Measurements from ENCODE around the gene CPPED1. TPM values are rescaled to one million over a fixed set of nuclear protein-coding genes. Genes with fewer than 3 reads are reported as not detected.

The CPPED1 gene
- total RNA-seq, 4 donors from 2014 or later, result 10.4 to 18.9 (median 16.0) TPM

GRCh38 chr16:12760819-12761611 is 42.7 kb downstream of the CPPED1 start:
- H3K4me1 ChIP-seq, result peaks cover 0 to 21% (median 9%) of the 10 kb centered on the region in 4 donors
- H3K27me3 ChIP-seq, result no peaks in the 10 kb centered on the region
- WGBS, 2 donors, result 96 to 97% methylated on average over 12 of the region's 12 CpGs
- no peaks in the 10 kb centered on the region for H3K9me3 ChIP-seq
- TF ChIP-seq CTCF (IDR thresholded peaks at IDR 0.05) (no peak), EP300 (IDR thresholded peaks at IDR 0.05) (no peak), POLR2A (IDR thresholded peaks at IDR 0.05) (no peak)
- DNase-seq (ENCODE audit: low spot score in 2 of 2), result no peak
- no peak overlapping the region for H3K4me3 ChIP-seq
- no peak overlapping the region for H3K27ac ChIP-seq
- no peaks in the 10 kb centered on the region for H3K36me3 ChIP-seq

- peak overlapping the region in 2 of 4 donors; percentile 72 to 84 for H3K27ac ChIP-seq
- TF ChIP-seq POLR2A (IDR thresholded peaks at IDR 0.05), result no peak
- TF ChIP-seq EP300 (IDR thresholded peaks at IDR 0.05), result no peak
- TF ChIP-seq CTCF (IDR thresholded peaks at IDR 0.05), result no peak
- H3K27me3 ChIP-seq, result no peaks in the 10 kb centered on the region
- H3K9me3 ChIP-seq, result no peaks in the 10 kb centered on the region
- WGBS, 2 donors, result 80 to 81% methylated on average over 9 of the region's 9 CpGs
- peaks cover 0 to 21% (median 9%) of the 10 kb centered on the region in 4 donors for H3K4me1 ChIP-seq
- H3K4me3 ChIP-seq, result no peak overlapping the region
- DNase-seq (ENCODE audit: low spot score in 2 of 2), result no peak
- H3K36me3 ChIP-seq, result no peaks in the 10 kb centered on the region
Measured at GRCh38 chr16:12758670-12759558, 44.8 kb downstream of the CPPED1 start.

GRCh38 chr16:12758031-12758669 is 45.5 kb downstream of the CPPED1 start:
- Histone ChIP-seq H3K36me3 (no peaks in the 10 kb centered on the region), H3K9me3 (no peaks in the 10 kb centered on the region), H3K4me1 (peaks cover 0 to 21% (median 9%) of the 10 kb centered on the region in 4 donors), H3K4me3 (no peak overlapping the region), H3K27me3 (no peaks in the 10 kb centered on the region), H3K27ac (peak overlapping the region in 3 of 4 donors; percentile 25 to 84 (median 72))
- 57 to 59% methylated on average over 5 of the region's 5 CpGs for WGBS, 2 donors
- no peak for TF ChIP-seq POLR2A (IDR thresholded peaks at IDR 0.05)
- no peak for TF ChIP-seq CTCF (IDR thresholded peaks at IDR 0.05)
- no peak for TF ChIP-seq EP300 (IDR thresholded peaks at IDR 0.05)
- no peak for DNase-seq (ENCODE audit: low spot score in 2 of 2)

GRCh38 chr16:12757546-12757945 is 46.1 kb downstream of the CPPED1 start:
- Histone ChIP-seq H3K4me3 (no peak overlapping the region), H3K27me3 (no peaks in the 10 kb centered on the region), H3K27ac (peak overlapping the region; percentile 25 to 84 (median 48)), H3K36me3 (no peaks in the 10 kb centered on the region), H3K4me1 (peaks cover 0 to 21% (median 9%) of the 10 kb centered on the region in 4 donors), H3K9me3 (no peaks in the 10 kb centered on the region)
- TF ChIP-seq CTCF (IDR thresholded peaks at IDR 0.05) (no peak), POLR2A (IDR thresholded peaks at IDR 0.05) (no peak), EP300 (IDR thresholded peaks at IDR 0.05) (no peak)
- 66 to 72% methylated on average over 7 of the region's 7 CpGs for WGBS, 2 donors
- no peak for DNase-seq (ENCODE audit: low spot score in 2 of 2)

Data from tibial nerve (tissue), 4 donors.